Right renal pelvis (tissue), 4 donors: ENCODE results near the gene PRXL2A. TPM values are rescaled to one million over a fixed set of nuclear protein-coding genes. Genes with fewer than 3 reads are reported as not detected.
A peak's percentile ranks its signal among the peaks of the same experiment; 100 is the strongest.

Experiments
- DNase-seq, 4 donors: peaks; one replicate each; pipeline ENCODE4 v3.0.0-alpha.2; 2013; ENCODE audit warnings: low read depth in 4 of 4, low spot score in 3 of 4, missing footprints in 1 of 4
- polyA plus RNA-seq, 4 donors: library from polyadenylated mRNA; unstranded; fragments of 120-200 nt; gene quantifications; one replicate each; pipeline ENCODE4 v1.2.1, GENCODE V29; 2013; ENCODE audit not compliant: insufficient read length in 4 of 4

Gene PRXL2A
- polyA plus RNA-seq, 4 donors: 104 to 142 (median 121) TPM

DNA sequence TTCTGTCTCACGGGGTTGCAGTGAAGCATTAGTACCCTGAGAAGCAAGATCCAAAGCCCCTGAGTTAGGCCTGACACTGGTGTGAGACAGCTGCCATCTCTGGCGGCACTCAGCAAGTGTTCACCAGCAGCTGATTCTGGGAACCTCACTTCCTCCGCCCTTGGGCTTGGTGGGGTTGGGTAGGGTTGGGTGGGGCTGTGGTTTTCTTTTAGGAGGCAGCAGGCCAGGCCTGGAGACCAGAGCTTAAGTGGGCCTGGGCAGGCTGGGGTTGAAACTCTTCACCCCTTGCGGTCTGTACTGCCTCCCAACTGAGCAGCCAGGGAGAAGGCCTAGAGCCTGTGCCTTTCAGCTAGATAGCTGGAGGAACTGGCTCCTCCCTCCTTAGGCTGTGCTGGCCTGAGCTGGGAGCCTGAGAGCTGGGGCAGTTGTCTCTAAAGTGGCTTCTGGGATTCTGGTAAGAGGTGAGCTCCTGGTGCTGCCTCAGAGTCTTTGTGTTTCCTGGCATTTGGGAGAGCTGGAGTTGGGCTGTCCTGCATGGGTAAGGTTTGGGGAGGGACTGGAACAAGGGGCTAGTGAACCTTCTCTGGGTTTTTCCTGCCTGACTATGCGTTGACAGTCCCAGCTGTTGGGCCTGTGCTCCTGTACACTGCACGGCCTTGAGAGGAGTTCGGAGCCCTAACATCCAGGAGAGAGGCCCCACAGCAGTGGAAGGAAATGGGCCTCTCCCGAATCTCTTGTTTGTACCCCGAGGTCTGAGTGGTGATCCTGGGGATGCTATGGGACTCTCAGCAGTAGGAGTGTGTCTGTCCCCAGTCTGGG is 50.9 kb downstream of the PRXL2A start:
- DNase-seq: no peak

GRCh38 chr10:80460399-80461207 is 52.3 kb downstream of the PRXL2A start:
- DNase-seq: peak in 2 of 4 donors; percentile 54 to 70

DNA sequence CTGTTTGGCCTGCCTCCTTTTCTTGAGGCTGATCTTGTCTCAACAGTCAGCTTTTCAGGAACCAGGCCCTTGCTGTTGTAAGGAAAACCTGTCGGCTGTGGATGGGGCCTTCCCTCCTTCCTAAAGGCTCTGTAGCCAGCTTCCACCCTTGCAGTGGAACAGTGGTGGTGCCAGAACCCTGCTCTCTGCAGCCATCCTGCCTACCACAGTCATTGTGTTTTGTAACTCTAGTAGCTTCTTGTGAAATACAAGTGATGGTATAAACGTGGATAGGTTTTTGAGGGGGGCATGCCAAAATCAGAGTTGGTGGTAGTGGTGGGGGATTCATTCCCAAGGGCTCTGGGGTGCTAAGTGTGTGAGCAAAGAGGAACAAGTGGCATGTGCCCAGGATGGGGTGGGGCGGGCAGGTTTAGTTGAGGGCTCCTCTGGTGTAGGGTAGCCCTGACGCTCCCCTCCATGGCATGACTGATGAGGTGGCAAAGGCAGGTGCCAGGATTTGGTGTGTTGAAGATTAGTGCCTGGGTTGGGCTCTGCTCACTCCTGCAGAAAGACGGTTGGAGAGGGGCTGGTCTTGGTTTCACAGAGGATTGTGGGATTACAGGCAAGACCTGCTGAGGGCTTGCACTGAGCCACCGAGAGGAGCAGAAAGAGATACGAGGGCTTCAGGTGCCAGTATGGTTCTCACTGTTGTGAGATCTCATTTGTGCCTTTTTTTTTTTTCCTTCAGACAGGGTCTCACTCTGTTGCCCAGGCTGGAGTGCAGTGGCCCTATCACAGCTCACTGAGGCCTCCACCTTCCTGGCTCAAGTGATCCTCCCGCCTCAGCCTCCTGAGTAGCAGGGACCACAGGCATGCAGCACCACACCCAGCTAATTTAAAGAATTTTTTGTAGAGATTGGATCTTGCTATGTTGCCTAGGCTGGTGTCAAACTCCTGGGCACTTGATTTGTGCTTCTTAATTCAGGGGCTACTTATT is 53.1 kb downstream of the PRXL2A start:
- DNase-seq: no peak

DNA sequence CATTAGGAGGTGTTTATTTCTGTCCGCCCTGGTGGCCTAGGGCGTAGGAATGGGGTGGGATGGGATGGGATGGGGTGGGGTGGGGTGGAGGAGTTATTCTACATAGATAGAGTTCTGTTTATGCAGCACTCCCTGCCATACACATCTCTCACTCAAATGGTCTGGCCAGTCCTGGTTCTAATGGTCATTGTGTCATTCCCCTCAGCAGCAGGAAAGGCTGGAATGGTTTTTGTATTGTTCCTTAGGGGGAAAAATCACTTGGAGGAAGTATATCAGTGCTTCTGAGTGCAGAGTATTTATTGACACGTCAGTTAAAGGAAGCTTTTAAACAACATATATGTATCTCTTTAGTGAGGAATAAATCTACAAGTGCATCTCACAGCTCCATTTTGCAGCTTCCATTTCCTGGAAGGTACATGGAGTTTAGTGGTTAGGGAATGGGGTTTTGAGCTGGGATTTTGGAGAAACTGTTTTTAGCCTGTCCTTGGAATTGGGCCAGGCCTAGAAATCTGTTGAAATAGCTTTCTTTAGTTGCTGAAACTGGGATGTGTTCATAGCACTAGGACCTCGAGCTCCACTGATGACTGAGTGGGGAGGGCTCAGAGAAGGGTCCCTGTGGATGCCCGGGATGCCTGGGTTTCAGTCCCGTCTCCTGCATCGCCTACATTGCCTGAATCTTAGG is 54.1 kb downstream of the PRXL2A start:
- no peak for DNase-seq

- no peak for DNase-seq
These were observed 54.8 kb downstream of the PRXL2A start for GRCh38 chr10:80462981-80463741.

- DNase-seq: no peak
These were observed 55.5 kb downstream of the PRXL2A start for GRCh38 chr10:80463868-80464267.

- no peak for DNase-seq
These were observed 56.5 kb downstream of the PRXL2A start for GRCh38 chr10:80464557-80465450.

GRCh38 chr10:80465451-80465835 is 57.1 kb downstream of the PRXL2A start:
- DNase-seq: no peak

- DNase-seq: no peak
These were observed 57.7 kb downstream of the PRXL2A start for GRCh38 chr10:80465839-80466590.

- no peak for DNase-seq
These were observed 58.5 kb downstream of the PRXL2A start for GRCh38 chr10:80466724-80467326.

DNA sequence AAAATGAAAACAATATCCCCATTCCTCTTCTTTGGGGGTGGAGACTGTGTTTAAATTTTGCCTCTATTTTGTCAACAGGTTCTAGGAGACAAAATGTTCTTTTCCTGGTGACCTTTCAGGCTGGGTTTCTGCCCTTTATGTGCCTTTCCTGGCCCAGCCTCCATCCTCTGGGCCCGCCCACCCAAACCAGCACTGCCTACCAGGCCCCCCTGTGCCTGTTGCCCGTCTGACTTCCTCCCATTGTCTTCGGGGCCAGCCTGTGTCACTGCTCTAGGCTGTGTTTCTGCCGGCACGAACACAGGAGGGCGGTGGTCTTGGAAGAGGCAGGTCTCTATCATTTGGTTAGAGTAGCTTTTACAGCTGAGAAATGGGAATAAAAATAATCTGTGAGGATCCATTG is 59.7 kb downstream of the PRXL2A start:
- no peak for DNase-seq

DNA sequence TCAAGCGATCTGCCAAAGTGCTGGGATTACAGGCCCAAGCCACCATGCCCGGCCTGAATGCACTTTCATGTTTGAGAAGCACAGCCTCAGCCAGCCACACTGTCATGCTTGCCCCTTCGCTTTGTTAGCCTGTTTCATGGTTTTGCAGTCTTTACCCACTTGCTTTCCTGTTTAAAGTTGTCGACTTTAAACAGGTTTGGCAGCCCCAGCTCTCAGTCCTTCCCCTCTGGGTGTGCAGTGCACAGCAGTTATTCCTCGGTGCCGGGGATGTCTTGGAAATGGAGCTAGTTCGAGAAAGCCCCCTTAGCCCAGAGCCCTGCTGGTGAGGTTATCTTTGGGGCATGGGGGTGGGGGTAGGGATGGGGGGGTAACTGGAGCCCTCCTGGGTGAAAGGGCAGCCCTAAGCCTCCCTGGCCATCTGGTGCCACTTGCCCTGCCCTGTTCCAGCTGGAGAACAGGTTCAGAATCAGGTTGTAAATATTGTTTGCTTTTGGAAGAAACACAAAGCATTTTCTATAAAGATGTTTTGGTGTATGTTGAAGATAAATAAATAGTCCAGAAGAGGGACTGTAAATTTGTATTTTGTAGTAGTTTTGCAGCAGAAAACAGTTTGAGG is 60.6 kb downstream of the PRXL2A start:
- no peak for DNase-seq

- DNase-seq: no peak
These were observed 61.9 kb downstream of the PRXL2A start for GRCh38 chr10:80470266-80470665.

DNA sequence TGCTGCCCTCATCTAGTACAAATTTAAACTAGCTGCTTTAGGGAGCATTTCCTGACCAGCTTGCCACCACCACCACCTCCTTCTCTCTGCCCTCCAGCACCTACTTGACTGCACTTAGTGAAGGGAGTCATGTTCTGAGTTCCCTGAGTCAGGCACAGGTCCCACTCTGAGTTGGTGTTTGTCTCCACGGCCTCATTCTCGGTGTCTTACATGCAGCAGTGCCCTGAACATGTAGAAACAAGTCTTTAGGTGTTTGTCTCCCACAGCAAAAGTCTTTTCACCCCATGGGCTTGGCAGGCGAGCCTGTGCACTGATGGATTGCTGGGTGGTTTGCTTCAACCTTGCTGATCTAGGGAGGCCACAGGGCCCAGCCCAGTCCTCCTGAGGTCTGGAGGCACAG is 62.6 kb downstream of the PRXL2A start:
- DNase-seq: no peak

- DNase-seq: no peak
These were observed 63.4 kb downstream of the PRXL2A start for GRCh38 chr10:80471715-80472233.

DNA sequence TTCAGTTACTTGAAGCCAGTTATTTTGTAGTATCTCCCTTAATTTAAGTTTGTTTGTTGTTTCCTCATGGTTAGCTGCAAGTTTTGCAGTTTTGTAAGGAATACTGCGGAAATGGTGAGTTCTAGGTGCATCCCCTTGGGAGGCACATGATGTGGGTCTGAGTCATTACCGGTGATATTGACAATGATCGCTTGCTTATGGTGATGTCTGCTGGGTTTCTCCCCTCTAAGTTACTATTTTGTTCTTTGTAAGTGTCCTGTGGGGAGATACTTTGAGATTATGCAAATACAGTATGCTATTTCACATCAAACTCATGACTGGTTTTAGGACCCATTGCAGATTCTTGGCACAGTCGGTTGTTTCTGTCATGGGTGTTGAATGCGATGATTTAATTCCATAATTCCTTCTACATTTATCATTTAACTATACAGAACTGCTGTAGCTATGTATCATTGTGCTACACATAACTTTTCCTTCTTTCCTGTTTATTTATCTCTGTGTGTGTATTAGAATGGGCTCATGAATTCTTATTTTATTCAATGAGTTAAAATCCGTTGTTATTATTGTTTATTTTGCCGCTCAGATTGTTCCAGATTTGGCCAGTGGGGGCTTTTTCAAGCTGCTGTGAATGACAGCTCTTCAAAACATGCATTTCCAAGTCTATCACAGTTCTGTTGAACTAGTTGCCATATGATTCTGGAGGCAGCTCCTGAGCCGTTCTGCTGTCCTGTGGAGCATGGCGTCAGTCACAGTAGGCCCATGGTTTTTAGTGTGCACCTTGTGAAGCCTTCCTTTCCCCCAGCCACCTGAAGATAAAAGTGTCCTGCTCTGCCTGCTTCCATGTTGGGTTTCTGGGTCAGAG is 64.1 kb downstream of the PRXL2A start:
- DNase-seq: no peak
